HS-5 (cell line): ENCODE results near the gene ZMIZ1.

ENCODE experiments used
- DNase-seq: peaks from one replicate; pipeline ENCODE4 v3.0.0-alpha.2; 2012; ENCODE audit warnings: low read depth

ZMIZ1 gene

DNA sequence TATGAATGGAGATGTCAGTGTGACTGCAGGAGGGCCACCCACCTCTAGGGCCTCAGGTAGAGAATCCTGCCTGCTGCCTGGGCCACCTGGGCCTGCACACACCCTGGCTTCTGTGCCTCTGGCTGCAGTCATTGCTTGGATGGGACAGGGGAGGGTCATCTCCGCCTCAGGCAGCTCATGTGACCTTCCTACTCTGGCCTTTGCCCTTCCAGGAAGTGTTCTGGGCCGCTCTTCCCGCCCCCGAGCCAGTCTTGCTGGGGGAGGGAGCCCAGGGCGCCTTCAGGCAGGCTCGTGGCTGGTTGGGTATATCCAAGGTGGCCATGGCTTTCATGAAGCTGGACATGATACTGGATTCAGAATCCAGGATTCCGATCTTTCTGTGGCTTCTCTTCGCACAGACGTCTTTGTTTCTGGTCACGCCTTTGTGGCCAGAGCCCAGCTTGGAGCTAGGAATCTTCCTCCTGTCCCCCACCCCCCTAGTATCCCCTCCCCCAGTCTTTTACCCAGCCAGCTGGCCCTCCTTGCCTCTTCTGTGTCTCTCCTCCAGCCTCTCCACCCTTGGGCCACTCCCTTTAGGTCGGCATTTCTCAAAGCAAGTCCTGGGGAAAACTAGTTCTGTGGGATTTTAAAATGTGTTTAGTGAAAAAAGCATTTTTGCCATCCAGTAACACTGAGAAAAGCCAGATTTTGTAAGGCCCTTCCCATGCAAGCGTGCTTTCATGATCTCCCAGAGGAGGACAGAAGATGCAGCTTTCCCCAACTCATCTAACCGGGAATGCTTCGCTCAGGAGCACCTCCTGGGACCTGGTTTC is 119.6 kb downstream of the ZMIZ1 start:
- no peak for DNase-seq

DNA sequence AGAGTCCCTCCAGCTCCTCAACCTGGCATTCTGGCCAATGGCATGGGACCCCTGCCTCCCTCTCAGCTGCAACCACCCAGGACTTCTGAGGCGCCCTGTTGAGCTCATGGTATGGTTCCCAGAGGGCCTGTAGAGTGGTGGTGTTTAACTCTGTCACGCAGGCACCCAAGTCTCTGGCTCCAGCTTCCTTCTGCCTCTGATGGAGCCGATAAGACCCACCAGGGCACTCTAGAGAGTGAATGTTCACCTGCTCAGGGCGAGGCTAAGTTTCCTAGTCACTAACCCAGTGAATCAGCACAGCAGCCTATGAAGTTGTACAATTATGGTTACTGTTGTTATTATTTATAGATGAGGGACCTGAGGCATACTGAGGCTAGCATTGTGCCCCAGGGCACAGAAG is 120.4 kb downstream of the ZMIZ1 start:
- no peak for DNase-seq

GRCh38 chr10:79189853-79190435 is 121.2 kb downstream of the ZMIZ1 start:
- DNase-seq, result no peak

DNA sequence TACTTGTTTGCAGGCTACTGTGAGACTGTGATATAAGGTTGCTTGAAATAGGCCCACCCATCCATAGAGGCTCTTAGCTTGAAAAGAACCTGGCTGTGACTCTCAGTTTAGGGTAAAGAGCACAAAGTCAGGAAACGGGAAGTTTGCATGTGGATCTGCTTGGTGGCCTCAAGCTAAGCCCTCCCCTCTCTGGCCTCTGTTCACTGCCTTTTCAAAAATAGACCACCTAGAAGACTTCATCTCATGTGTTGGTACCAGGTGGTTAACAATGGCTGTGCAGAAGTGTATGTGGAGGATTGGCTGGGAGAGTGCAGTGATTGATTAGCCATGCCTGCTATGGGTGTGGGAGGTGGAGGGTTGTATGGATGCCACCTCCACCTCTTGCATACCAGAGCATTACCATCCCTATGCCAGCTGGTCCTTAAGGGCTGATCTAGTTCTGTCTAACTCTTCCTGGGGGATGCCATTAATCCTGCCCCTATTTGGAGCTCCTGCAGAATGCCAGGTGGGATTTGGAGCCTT is 122.0 kb downstream of the ZMIZ1 start:
- DNase-seq, result no peak

GRCh38 chr10:79191951-79192676 is 123.3 kb downstream of the ZMIZ1 start:
- no peak for DNase-seq

DNA sequence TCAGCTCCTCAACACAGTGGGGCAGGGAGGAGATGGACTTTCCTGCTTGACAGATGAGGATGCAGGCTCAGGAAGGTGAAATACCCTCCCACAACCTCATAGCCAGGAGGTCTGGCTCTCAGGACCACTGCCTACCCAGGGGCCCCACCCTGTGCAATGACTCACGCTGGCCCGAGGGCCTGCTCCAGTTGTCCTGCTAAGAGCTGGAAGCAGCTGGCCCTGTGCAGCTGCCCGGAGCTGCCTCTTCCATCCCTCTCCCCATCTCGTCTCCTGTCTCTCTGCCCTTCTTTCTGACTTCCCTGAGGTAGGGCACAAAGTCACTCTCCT is 123.9 kb downstream of the ZMIZ1 start:
- no peak for DNase-seq

GRCh38 chr10:79193694-79194382 is 125.1 kb downstream of the ZMIZ1 start:
- no peak for DNase-seq

- DNase-seq, result no peak
Observed at GRCh38 chr10:79195091-79195923, 126.5 kb downstream of the ZMIZ1 start.

DNA sequence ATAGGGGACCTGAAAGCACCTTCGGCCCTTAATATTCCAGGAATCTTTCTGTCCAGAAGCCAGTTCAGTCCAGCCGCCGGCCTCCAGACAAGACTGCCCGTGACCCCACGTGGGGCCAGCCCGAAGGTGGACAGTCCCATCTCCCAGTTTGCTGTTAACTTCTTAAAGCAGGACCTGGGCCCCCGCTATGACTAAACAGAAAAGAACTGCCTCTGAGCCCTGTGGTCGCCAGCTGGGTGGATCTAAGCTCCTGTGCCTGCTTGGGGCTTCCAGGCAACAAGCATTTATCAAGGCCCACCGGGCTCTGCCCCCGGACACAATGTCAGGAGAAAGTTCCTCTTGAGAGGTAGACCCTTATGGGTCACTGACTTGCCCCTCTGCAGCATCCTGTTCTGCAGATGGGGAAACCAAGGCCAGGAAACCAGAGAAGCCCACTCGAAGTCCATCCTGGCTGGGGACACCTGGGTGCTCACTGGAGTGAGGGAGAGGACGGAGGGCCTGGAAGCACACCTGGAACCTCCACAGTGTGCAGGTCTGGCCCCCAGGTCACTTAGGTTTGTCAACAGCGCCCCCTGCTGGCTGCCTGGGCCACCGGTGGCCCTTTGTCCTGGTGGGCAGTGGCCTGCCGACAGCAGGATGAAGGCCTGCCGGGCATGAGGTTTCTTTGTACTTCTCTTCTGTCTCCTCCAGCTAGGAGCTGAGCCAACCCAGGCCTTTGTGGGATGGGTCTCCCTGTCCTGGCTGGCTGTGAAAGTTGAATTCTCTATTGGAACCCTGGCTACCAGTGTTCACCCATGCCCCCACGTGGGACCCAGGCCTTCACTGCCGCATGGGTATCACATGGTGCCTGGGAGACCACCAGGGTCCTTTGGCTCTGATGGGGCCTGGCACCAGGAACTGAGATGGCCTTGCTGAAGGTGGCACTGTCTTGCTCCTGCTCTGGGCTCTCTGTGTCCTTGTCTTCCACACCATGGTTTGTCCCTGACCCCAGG is 128.0 kb downstream of the ZMIZ1 start:
- DNase-seq, result no peak

- DNase-seq, result no peak
Observed at GRCh38 chr10:79197558-79197957, 128.8 kb downstream of the ZMIZ1 start.

DNA sequence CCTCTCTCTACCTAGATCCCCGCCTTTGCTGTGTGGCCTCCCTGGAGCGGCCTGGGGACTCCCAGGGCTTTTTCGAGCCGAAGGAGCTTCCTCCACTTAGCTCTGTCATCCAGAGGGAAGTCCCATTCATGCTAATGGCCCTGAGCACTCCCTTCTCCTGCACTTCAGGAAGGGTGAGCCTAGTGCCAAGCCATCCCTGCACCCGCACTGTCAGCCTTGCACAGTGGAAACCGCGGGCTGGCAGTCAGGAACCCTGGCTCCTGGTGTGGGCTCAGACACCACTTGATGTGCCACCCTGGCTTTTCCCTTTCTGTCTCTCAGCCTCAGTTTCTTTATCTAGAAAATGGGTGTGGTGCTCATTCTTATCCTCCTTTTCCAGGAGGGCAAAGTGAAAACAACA is 131.6 kb downstream of the ZMIZ1 start:
- no peak for DNase-seq

DNA sequence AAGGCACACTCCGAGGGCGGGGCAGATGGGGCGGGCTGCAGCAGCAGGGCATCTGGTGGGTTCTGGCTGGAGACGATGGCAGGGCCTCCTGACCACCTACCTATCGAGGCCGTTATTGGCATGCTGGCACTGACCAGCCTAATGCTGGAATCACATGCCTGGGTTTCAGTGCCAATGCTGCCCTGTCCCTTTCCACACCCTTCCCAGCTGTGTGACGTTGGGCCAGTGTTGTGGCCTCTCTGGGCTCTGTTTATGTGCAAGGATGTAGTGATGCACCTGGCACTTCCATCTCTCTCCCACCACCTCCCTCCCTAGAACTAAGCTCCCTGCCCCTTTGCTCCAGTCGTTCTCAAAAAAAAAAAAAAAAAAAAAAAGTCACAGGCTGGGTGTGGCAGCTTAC is 132.9 kb downstream of the ZMIZ1 start:
- DNase-seq, result no peak

- no peak for DNase-seq
Observed at GRCh38 chr10:79202188-79203013, 133.6 kb downstream of the ZMIZ1 start.

- DNase-seq, result no peak
Observed at GRCh38 chr10:79203014-79203644, 134.4 kb downstream of the ZMIZ1 start.

GRCh38 chr10:79203833-79204232 is 135.1 kb downstream of the ZMIZ1 start:
- no peak for DNase-seq

GRCh38 chr10:79206300-79207095 is 137.7 kb downstream of the ZMIZ1 start:
- no peak for DNase-seq

GRCh38 chr10:79207096-79207357 is 138.3 kb downstream of the ZMIZ1 start:
- no peak for DNase-seq

DNA sequence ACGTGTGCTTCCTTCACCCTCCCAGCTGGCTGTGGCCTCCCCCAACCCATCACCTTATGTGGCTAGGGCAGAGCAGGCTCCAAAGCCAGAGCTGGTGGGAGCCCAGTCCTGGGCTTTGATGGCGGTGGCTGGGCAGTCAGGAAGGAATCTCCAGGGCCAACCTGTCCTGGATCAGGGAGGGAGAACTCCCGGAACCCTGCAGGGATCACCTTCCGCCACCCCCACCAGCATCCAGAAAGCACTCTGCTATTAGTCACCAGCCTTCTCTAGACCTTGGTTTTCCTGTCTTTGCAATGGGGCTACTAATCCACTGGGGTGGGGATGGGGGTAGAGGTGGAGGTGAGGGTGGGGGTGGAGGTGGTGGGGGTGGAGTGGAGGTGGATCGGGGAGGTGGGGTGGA is 139.0 kb downstream of the ZMIZ1 start:
- DNase-seq, result no peak
